Testis (tissue), 3 donors: ENCODE measurements around the gene TRAPPC12. TPM values are rescaled to one million over a fixed set of nuclear protein-coding genes. Genes with fewer than 3 reads are reported as not detected.
"Not testable (repeated sequence)": the region's sequence is repeated elsewhere in the genome, so short reads cannot be mapped to it uniquely, and the experiment has no call there.

Source experiments
- DNase-seq: peaks from one replicate; pipeline ENCODE4 v3.0.0-alpha.2; 2019
- H3K27ac ChIP-seq, 2 donors: fragments of 200-600 bp; sonication (generic); one replicate each; pipeline ENCODE4 v1.5.1; 2019
- H3K27me3 ChIP-seq: fragments of 200-600 bp; sonication (generic); one replicate; pipeline ENCODE4 v1.5.1; 2019
- H3K36me3 ChIP-seq: fragments of 200-600 bp; sonication (generic); one replicate; pipeline ENCODE4 v1.5.1; 2017; ENCODE audit warnings: low read depth; ENCODE audit errors: missing control alignments
- H3K4me1 ChIP-seq: fragments of 200-600 bp; sonication (generic); one replicate; pipeline ENCODE4 v1.5.1; 2019
- H3K4me3 ChIP-seq, 2 donors: fragments of 200-600 bp; sonication (generic); one replicate each; pipeline ENCODE4 v1.5.1; 2017 to 2019
- H3K9me3 ChIP-seq: fragments of 200-600 bp; sonication (generic); one replicate; pipeline ENCODE4 v1.5.1; 2017
- POLR2A ChIP-seq: fragments of 450-650 bp; IDR thresholded peaks from one replicate; pipeline ENCODE4 v1.6.1; 2017; ENCODE audit warnings: antibody characterized with exemption, mild to moderate bottlenecking, moderate library complexity
- WGBS, 2 donors: methylation state at CpG; one replicate each; pipeline ENCODE4 v1.1.5; 2018; 5-methylcytosine and 5-hydroxymethylcytosine counted together
- intact Hi-C: fragments of 100-400 bp; cut with DNase I; formaldehyde crosslinking; loops from one replicate; pipeline ENCODE4 v1.15.1; 2023; ENCODE audit warnings: low total_unique reads
- polyA plus RNA-seq: library from polyadenylated mRNA; stranded (reverse); fragments of 350-450 nt; fragmentation: Illumina TruSeq; extraction: RNeasy Lipid Tissue Mini Kit (QIAGEN cat#74804); gene quantifications from one replicate; pipeline ENCODE4 v1.2.3, GENCODE V29; 2014; ENCODE audit warnings: low read depth, low replicate concordance; ENCODE audit not compliant: insufficient read depth
- total RNA-seq, 2 donors: library from RNA; depleted of rRNA; stranded (reverse); fragments of >200 nt; gene quantifications; one replicate each; pipeline ENCODE4 v1.2.3, GENCODE V29; 2016
- TF ChIP-seq, protein P1 (sequence below), 3 experiments: fragments of 450-650 bp in 2 of 3; fragments of 200-600 bp in 1 of 3; sonication (generic) in 1 of 3; IDR thresholded peaks; one replicate each; pipeline ENCODE4 v1.5.1; 2016 to 2019; ENCODE audit warnings: antibody characterized with exemption in 3 of 3, mild to moderate bottlenecking in 2 of 3, moderate library complexity in 1 of 3

Gene TRAPPC12
- total and polyA plus RNA-seq, 3 donors from 2014 or later, result 172 to 406 (median 236) TPM

DNA sequence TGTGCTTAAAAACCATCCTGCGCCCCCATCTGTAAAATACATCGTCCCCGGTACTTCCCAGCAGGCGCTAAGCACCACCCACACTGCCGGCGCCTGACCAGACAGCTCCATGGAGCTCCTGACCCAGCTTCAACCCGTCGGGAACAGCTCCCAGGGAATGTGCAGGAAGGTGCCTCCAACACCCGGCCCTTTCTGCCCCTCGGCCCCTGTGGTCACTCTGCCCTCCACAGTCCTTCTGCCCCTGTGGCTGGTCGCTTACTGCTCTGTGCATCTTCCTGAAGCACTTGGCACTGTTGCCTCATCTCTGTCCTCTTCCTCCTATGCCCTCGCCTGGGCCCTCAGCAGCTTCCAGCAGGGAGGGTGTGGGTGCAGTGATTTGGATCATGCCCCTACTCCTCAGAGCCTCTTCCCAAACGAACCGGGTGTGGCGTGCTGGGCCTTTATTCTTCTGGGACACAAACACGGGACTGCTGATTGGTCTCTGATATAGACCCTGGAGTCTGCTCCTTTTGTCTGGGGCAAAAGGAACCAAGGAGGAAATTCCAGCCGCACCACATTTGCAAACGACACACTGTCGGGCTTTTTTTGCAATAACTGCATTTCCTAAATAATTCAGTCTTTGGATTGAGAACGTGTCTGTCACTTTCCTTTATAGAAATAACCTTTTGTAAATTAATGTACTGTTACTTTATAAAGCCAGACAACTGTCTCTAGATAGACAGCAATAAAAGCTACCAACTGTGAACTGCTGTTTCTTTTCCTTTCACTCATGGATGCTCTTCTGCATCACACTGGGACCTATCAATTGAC, 73.9 kb downstream of the TRAPPC12 start:
- H3K4me1 ChIP-seq, result no peaks in the 10 kb centered on the region
- no peaks in the 10 kb centered on the region for H3K27me3 ChIP-seq
- TF ChIP-seq, protein P1, sequence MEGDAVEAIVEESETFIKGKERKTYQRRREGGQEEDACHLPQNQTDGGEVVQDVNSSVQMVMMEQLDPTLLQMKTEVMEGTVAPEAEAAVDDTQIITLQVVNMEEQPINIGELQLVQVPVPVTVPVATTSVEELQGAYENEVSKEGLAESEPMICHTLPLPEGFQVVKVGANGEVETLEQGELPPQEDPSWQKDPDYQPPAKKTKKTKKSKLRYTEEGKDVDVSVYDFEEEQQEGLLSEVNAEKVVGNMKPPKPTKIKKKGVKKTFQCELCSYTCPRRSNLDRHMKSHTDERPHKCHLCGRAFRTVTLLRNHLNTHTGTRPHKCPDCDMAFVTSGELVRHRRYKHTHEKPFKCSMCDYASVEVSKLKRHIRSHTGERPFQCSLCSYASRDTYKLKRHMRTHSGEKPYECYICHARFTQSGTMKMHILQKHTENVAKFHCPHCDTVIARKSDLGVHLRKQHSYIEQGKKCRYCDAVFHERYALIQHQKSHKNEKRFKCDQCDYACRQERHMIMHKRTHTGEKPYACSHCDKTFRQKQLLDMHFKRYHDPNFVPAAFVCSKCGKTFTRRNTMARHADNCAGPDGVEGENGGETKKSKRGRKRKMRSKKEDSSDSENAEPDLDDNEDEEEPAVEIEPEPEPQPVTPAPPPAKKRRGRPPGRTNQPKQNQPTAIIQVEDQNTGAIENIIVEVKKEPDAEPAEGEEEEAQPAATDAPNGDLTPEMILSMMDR (IDR thresholded peaks at IDR 0.05), result no peak
- no peak for TF ChIP-seq POLR2A
- no peaks in the 10 kb centered on the region for H3K9me3 ChIP-seq
- H3K27ac ChIP-seq, result no peak overlapping the region
- no peaks in the 10 kb centered on the region for H3K36me3 ChIP-seq
- intact Hi-C loops, result no loop called here
- WGBS, 2 donors, result 82 to 88% methylated on average over 20 of the region's 20 CpGs
- no peak overlapping the region for H3K4me3 ChIP-seq
- DNase-seq, result no peak

DNA sequence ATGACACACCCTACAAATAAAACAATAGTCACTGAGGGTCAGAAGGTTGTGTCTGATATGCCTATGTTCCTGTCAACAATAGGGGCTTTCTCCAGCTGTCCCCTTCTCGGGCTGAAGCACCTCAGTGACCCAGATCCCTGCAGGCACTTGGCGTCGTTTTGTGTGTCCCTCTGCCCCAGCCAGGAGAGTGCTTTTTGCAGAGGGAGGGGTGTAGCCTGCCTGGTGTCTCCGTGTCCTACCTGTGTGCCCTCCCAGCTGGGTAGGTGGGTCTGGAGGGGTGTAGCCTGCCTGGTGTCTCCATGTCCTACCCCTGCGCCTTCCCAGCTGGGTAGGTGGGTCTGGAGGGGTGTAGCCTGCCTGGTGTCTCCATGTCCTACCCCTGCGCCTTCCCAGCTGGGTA, 74.5 kb downstream of the TRAPPC12 start:
- H3K36me3 ChIP-seq, H3K27me3 ChIP-seq, H3K27ac ChIP-seq, H3K4me3 ChIP-seq, H3K4me1 ChIP-seq, H3K9me3 ChIP-seq, DNase-seq, intact Hi-C loops: not testable (repeated sequence)
- 83 to 88% methylated on average over 5 to 6 of the region's 6 CpGs for WGBS, 2 donors

DNA sequence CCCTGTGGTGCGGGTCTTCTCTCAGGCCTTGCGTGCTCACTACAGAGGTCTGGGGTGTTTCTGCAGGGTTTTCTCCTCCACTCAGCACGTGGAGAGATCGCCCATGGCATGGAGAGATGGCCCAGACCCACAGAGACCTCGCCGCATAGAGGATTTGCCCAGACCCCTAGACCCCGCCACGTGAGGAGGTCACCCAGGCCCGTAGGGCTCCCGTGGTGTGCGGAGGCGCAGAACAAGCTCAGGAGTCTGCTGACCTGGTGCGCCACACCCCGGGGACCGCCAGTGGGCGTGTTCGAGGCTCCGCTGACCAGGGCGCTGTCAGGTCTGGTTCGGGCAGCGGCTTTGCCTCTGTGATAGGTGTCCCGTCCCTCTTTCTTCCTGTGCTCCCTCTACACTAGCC, 75.3 kb downstream of the TRAPPC12 start:
- WGBS, 2 donors, result 93 to 99% methylated on average over 17 to 22 of the region's 22 CpGs
- Histone ChIP-seq H3K4me1 (peaks cover 13% of the 10 kb centered on the region), H3K36me3 (no peaks in the 10 kb centered on the region), H3K4me3 (no peak overlapping the region), H3K9me3 (no peaks in the 10 kb centered on the region), H3K27ac (no peak overlapping the region), H3K27me3 (no peaks in the 10 kb centered on the region)
- DNase-seq, result no peak
- intact Hi-C loops, result no loop called here
- TF ChIP-seq, protein P1 (IDR thresholded peaks at IDR 0.05), result no peak
- TF ChIP-seq POLR2A, result no peak

DNA sequence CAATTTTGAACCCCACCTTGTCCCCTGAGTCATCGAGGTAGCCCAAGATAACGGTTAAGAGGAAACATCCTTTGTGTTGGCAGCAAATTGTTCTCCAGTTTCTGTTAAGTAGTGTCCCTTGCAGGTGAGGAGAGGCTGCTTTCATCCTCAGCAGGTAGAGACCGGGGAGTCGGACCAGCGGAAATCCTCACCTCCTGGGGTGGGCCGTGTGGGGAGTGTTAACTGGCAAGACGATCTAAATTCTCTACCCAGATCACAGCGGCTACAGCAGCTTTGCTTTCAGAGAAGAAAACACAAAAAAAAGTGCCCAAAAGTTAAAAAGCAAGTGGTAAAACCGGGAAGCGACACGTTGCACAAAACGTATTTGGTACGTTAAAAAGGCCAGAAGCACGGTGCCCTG, 76.6 kb downstream of the TRAPPC12 start:
- TF ChIP-seq, protein P1 (IDR thresholded peaks at IDR 0.05), result no peak
- TF ChIP-seq POLR2A, result no peak
- H3K4me1 ChIP-seq, result peaks cover 26% of the 10 kb centered on the region
- 95 to 96% methylated on average over 14 of the region's 14 CpGs for WGBS, 2 donors
- DNase-seq, result no peak
- H3K9me3 ChIP-seq, result no peaks in the 10 kb centered on the region
- no peaks in the 10 kb centered on the region for H3K27me3 ChIP-seq
- no peaks in the 10 kb centered on the region for H3K36me3 ChIP-seq
- no peak overlapping the region for H3K27ac ChIP-seq
- H3K4me3 ChIP-seq, result no peak overlapping the region
- intact Hi-C loops, result no loop called here

DNA sequence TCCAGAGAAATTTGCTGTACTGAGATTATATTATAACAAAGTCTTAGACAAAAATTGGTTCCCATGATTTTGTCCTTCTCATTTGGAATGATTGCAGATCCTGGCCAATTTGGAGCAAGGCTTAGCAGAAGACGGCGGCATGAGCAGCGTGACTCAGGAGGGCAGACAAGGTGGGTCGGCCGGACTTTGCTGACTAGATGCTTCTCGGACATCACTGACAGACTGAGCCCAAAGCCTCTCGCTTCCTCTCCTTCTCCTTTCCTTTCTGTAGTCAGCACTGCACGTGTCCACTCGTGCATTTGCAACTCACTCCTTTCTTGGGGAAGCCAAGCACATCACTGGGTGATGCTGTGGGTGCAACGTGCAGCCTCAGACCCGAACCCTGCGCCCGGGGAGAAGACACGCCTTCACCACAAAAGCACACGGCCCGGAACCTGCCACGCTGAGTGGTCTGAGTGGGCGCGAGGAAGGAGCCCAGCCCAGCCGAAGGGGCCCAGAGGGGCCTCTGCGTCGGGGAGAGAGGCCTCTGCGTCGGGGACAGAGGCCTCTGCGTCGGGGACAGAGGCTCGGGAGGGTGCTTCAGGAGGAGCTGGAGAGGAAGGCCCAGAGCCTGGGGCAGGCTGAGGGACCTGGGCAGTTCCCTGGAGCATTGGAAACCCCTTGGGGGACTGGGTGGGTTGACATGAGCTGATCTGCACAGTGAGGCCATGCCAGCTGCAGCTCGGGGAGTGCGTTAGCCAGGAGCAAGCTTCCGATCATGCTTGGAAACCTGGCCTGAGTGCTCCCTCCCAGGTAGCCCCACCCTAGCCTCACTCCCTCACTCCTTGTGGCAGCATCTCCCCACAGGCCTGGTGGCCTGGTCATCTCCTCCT, 78.3 kb downstream of the TRAPPC12 start:
- Histone ChIP-seq H3K4me1 (peaks cover 38% of the 10 kb centered on the region), H3K4me3 (no peak overlapping the region), H3K36me3 (no peaks in the 10 kb centered on the region), H3K27me3 (no peaks in the 10 kb centered on the region), H3K9me3 (no peaks in the 10 kb centered on the region), H3K27ac (no peak overlapping the region)
- WGBS, 2 donors, result 90 to 92% methylated on average over 22 to 30 of the region's 30 CpGs
- intact Hi-C loops, result no loop called here
- no peak for TF ChIP-seq POLR2A
- TF ChIP-seq, protein P1 (IDR thresholded peaks at IDR 0.05), result no peak
- no peak for DNase-seq
